ENCODE results near the gene CLIP1. TPM values are rescaled to one million over a fixed set of nuclear protein-coding genes. Genes with fewer than 3 reads are reported as not detected.

The CLIP1 gene
- total and polyA plus RNA-seq, 2 of the 13 experiments (the other 11 are each of a cell fraction or from before 2014, with no cell fraction given): 28.9 to 43.7 TPM

DNA sequence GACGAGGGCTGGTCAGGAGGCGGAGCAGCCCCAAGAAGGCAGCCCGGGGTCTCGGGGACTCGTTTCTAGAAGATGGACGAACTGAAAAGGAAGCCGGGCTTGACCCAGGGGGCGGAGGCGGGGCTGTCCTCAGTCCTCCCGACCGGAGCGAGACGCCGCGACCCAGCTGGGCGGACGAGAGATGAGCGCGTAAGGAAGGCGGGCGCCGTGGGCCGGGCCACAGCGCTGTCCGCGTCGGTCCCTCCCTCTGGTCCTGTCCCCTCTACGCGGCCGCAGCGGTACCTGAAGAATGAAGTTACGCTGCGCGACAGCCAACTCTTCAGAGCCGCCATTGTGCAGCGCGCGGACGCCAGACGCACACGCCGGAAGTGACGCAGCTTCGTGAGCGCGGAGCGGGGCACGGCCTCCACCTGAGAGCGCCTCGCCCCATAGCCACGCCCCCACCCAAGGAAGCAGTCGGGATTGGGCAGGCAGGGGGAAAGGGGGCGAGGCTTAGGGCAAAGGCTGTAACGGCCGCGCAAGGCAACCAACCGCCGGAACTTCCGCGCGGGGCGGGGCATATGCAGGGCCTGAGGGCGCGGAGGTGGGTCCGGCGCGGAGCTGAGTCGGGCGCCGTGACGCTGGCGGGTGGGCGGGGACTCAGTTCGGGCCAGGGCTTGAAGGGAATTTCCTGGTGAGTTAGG is 196.6 kb downstream of the CLIP1 start, which contains the start of gene DIABLO (continued):
- TF ChIP-seq, protein P1, sequence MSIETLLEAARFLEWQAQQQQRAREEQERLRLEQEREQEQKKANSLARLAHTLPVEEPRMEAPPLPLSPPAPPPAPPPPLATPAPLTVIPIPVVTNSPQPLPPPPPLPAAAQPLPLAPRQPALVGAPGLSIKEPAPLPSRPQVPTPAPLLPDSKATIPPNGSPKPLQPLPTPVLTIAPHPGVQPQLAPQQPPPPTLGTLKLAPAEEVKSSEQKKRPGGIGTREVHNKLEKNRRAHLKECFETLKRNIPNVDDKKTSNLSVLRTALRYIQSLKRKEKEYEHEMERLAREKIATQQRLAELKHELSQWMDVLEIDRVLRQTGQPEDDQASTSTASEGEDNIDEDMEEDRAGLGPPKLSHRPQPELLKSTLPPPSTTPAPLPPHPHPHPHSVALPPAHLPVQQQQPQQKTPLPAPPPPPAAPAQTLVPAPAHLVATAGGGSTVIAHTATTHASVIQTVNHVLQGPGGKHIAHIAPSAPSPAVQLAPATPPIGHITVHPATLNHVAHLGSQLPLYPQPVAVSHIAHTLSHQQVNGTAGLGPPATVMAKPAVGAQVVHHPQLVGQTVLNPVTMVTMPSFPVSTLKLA (IDR thresholded peaks at IDR 0.05): peak; percentile 34; the same call in 1 of the 2 replicates
- peak; percentile 75; the same call in 1 of the 2 replicates for TF ChIP-seq ZNF772 (CRISPR knock-in tag; IDR thresholded peaks at IDR 0.05)
- TF ChIP-seq ARNT2 (CRISPR knock-in tag; IDR thresholded peaks at IDR 0.05; ENCODE audit: low read depth): peak; percentile 17; the same call in 1 of the 2 replicates
- TF ChIP-seq ZSCAN9 (CRISPR knock-in tag; IDR thresholded peaks at IDR 0.05; ENCODE audit: borderline replicate concordance): peak; percentile 83
- TF ChIP-seq, protein P2, sequence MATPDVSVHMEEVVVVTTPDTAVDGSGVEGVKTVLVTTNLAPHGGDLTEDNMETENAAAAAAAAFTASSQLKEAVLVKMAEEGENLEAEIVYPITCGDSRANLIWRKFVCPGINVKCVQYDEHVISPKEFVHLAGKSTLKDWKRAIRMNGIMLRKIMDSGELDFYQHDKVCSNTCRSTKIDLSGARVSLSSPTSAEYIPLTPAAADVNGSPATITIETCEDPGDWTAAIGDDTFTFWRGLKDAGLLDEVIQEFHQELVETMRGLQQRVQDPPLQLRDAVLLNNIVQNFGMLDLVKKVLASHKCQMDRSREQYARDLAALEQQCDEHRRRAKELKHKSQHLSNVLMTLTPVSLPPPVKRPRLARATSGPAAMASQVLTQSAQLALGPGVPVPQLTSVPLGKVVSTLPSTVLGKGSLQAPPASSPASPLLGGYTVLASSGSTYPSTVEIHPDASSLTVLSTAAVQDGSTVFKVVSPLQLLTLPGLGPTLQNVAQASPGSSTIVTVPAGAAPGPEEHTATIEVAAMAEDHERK (CRISPR knock-in tag; IDR thresholded peaks at IDR 0.05; ENCODE audit: low read depth): peak; percentile 98
- TF ChIP-seq, protein P3, sequence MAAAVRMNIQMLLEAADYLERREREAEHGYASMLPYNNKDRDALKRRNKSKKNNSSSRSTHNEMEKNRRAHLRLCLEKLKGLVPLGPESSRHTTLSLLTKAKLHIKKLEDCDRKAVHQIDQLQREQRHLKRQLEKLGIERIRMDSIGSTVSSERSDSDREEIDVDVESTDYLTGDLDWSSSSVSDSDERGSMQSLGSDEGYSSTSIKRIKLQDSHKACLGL (CRISPR knock-in tag; IDR thresholded peaks at IDR 0.05): peak; percentile 84
- 0 out of 2 replicates have a peak, but pooled peaks have one; percentile 63 for TF ChIP-seq ZNF138 (CRISPR knock-in tag; IDR thresholded peaks at IDR 0.05; ENCODE audit: low read depth)
- TF ChIP-seq ZBTB38 (CRISPR knock-in tag; IDR thresholded peaks at IDR 0.05): peak; percentile 81
- peak; percentile 11; the same call in 1 of the 2 replicates for TF ChIP-seq HOXA5 (CRISPR knock-in tag; IDR thresholded peaks at IDR 0.05)
- TF ChIP-seq PHF8 (CRISPR knock-in tag; IDR thresholded peaks at IDR 0.05): peak; percentile 96
- TF ChIP-seq, protein P4, sequence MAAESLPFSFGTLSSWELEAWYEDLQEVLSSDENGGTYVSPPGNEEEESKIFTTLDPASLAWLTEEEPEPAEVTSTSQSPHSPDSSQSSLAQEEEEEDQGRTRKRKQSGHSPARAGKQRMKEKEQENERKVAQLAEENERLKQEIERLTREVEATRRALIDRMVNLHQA (CRISPR knock-in tag; IDR thresholded peaks at IDR 0.05): no peak
- TF ChIP-seq ZNF30 (CRISPR knock-in tag; IDR thresholded peaks at IDR 0.05): no peak
- TF ChIP-seq NR2C2 (CRISPR knock-in tag; IDR thresholded peaks at IDR 0.05; ENCODE audit: borderline replicate concordance): peak; percentile 88
- 0 out of 2 replicates have a peak, but pooled peaks have one; percentile 73 for TF ChIP-seq KLF11 (CRISPR knock-in tag; IDR thresholded peaks at IDR 0.05)
- peak; percentile 94 for TF ChIP-seq CREB1 (IDR thresholded peaks at IDR 0.05)
- peak; percentile 98 for TF ChIP-seq CREB1 (CRISPR knock-in tag; IDR thresholded peaks at IDR 0.05)
- TF ChIP-seq, protein P5, sequence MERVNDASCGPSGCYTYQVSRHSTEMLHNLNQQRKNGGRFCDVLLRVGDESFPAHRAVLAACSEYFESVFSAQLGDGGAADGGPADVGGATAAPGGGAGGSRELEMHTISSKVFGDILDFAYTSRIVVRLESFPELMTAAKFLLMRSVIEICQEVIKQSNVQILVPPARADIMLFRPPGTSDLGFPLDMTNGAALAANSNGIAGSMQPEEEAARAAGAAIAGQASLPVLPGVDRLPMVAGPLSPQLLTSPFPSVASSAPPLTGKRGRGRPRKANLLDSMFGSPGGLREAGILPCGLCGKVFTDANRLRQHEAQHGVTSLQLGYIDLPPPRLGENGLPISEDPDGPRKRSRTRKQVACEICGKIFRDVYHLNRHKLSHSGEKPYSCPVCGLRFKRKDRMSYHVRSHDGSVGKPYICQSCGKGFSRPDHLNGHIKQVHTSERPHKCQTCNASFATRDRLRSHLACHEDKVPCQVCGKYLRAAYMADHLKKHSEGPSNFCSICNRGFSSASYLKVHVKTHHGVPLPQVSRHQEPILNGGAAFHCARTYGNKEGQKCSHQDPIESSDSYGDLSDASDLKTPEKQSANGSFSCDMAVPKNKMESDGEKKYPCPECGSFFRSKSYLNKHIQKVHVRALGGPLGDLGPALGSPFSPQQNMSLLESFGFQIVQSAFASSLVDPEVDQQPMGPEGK (CRISPR knock-in tag; IDR thresholded peaks at IDR 0.05): 0 out of 2 replicates have a peak, but pooled peaks have one; percentile 50
- peak; percentile 47; the same call in 1 of the 2 replicates for TF ChIP-seq ZC3H13 (CRISPR knock-in tag; IDR thresholded peaks at IDR 0.05)
- peak; percentile 83 for TF ChIP-seq RBM22 (optimal IDR thresholded peaks at IDR 0.05; ENCODE audit: low read length)
- TF ChIP-seq ZFP62 (CRISPR knock-in tag; IDR thresholded peaks at IDR 0.05): no peak
- no peak for TF ChIP-seq SP1 (IDR thresholded peaks at IDR 0.05)
- TF ChIP-seq SP1 (CRISPR knock-in tag; IDR thresholded peaks at IDR 0.05): peak; percentile 92
- TF ChIP-seq SIN3B (IDR thresholded peaks at IDR 0.05; ENCODE audit: low read length): peak; percentile 86; the same call in 1 of the 2 replicates
- no peak for TF ChIP-seq ZNF569 (CRISPR knock-in tag; IDR thresholded peaks at IDR 0.05; ENCODE audit: borderline replicate concordance)
- TF ChIP-seq HNRNPLL (IDR thresholded peaks at IDR 0.05; ENCODE audit: low read depth, low read length, poor library complexity, severe bottlenecking): peak; percentile 92
- TF ChIP-seq KLF13 (CRISPR knock-in tag; IDR thresholded peaks at IDR 0.05): peak; percentile 83; the same call in 1 of the 2 replicates
